Activated naive CD4-positive, alpha-beta T cell treated with anti-CD3 and anti-CD28 coated beads, Interleukin-2, amount 10 ng/mL, durations not matched to agents 7 days and 5 days (primary cell): ENCODE data around the gene HDDC2.

Source experiments
- CTCF ChIA-PET: fragments of 350-600 bp; sonication (Branson Sonifier 250); formaldehyde crosslinking; loops from one replicate; lab custom pipeline; 2021; ENCODE audit warnings: antibody characterized with exemption; lab: Charles Lee
- DNase-seq: peaks from one replicate; pipeline ENCODE4 v3.0.0-alpha.2; 2020
- H3K27ac Mint-ChIP-seq: one replicate; pipeline ENCODE4 v1.8.0; 2021; ENCODE audit warnings: mild to moderate bottlenecking, moderate library complexity, mixed read lengths
- H3K27me3 Mint-ChIP-seq: one replicate; pipeline ENCODE4 v1.8.0; 2021; ENCODE audit warnings: mild to moderate bottlenecking, mixed read lengths
- H3K36me3 Mint-ChIP-seq: one replicate; pipeline ENCODE4 v1.8.0; 2021; ENCODE audit warnings: mixed read lengths
- H3K4me1 Mint-ChIP-seq: one replicate; pipeline ENCODE4 v1.8.0; 2021; ENCODE audit warnings: mixed read lengths
- H3K4me3 Mint-ChIP-seq: one replicate; pipeline ENCODE4 v1.8.0; 2021; ENCODE audit warnings: mild to moderate bottlenecking, moderate library complexity, mixed read lengths
- H3K9me3 Mint-ChIP-seq: one replicate; pipeline ENCODE4 v1.8.0; 2021; ENCODE audit warnings: mixed read lengths

Gene HDDC2

GRCh38 chr6:125228981-125229479 is 72.7 kb downstream of the HDDC2 start:
- H3K4me3 Mint-ChIP-seq, result no peak overlapping the region
- no peak overlapping the region for H3K27ac Mint-ChIP-seq
- CTCF ChIA-PET, result no interaction called here
- H3K9me3 Mint-ChIP-seq, result no peaks in the 10 kb centered on the region
- H3K27me3 Mint-ChIP-seq, result no peaks in the 10 kb centered on the region
- H3K36me3 Mint-ChIP-seq, result no peaks in the 10 kb centered on the region
- H3K4me1 Mint-ChIP-seq, result no peaks in the 10 kb centered on the region
- no peak for DNase-seq

GRCh38 chr6:125227244-125227643 is 74.5 kb downstream of the HDDC2 start:
- H3K4me3 Mint-ChIP-seq, result no peak overlapping the region
- no peaks in the 10 kb centered on the region for H3K27me3 Mint-ChIP-seq
- H3K36me3 Mint-ChIP-seq, result no peaks in the 10 kb centered on the region
- no peaks in the 10 kb centered on the region for H3K4me1 Mint-ChIP-seq
- H3K9me3 Mint-ChIP-seq, result no peaks in the 10 kb centered on the region
- CTCF ChIA-PET, result no interaction called here
- no peak for DNase-seq
- no peak overlapping the region for H3K27ac Mint-ChIP-seq
